ENCODE data around the gene INPP5F.

The INPP5F gene

DNA sequence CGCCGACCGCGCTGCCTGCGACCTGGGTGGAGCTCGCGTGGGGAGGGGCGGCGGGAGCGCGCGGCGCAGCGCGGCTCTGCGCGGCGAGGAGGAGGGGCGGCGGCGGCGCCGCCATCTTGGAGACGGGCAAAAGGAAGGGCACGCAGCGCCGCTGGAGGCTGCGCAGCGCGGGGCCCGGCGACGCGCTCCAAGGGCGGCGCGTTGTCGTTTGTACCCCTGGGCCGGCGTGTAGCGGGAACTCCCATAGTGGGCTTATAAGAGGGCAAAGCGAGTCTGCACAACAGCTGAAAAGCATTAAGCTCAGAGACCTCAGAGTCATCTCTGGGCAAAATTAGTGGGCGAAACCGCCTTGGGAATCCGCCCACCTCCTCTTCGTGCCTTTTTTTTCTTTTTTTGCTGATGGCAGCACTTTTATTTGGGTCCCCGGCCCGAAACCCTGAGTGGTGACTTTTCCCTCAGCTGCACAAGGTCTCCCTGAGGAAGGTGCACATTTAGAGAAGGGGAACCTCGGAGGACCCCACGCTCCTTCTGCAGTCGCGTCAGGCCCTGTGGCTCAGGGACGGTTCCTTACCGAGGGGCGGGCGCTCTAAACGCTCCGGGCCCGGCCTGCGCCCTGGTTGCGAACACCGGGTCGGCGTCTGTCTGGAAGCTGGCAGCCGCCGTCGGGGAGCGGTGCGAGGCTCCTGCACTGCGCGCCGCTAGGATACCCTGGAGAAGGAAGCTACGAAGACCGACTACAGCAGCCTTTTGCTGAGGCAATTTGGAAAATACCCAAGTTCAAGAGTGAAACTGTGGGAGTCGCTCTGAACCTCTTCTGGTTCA is 147.2 kb downstream of the INPP5F start:
- DNase-seq = peak; percentile 47

DNA sequence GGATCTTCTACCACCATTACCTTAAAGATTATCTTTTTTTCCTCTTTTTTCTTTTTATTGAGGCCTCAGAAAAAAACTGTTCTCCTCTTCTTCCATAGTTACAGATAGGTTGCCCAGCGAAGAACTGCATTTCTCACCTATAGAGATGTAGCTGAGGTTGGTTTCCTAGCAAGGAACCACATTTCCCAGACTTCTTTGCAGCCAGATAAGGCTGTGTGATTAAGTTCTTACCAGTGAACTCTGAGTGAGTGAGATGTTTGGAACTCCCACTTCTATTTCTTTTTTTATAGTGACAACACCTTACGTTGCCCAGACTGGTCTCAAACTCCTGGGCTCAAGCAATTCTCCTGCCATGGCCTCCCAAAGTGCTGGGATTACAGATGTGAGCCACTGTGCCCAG is 152.7 kb downstream of the INPP5F start:
- no peak for DNase-seq
